Epithelial cell of esophagus (primary cell): Measurements from ENCODE around the gene IL10RA.

Experiments used
- DNase-seq: peaks from one replicate; pipeline ENCODE4 v3.0.0; 2010; ENCODE audit warnings: low read depth
- H3K4me3 ChIP-seq: 2 replicates; pipeline ENCODE4 v1.5.1; 2011; ENCODE audit warnings: mild to moderate bottlenecking, low read length, control low read depth
- TF ChIP-seq, protein P1 (sequence below): IDR thresholded peaks from 2 replicates; pipeline ENCODE4 v1.5.1; 2011; ENCODE audit warnings: low read depth, mild to moderate bottlenecking, low read length, control low read depth, inconsistent platforms; ENCODE audit not compliant: insufficient read depth; ENCODE audit errors: missing control alignments

IL10RA gene

DNA sequence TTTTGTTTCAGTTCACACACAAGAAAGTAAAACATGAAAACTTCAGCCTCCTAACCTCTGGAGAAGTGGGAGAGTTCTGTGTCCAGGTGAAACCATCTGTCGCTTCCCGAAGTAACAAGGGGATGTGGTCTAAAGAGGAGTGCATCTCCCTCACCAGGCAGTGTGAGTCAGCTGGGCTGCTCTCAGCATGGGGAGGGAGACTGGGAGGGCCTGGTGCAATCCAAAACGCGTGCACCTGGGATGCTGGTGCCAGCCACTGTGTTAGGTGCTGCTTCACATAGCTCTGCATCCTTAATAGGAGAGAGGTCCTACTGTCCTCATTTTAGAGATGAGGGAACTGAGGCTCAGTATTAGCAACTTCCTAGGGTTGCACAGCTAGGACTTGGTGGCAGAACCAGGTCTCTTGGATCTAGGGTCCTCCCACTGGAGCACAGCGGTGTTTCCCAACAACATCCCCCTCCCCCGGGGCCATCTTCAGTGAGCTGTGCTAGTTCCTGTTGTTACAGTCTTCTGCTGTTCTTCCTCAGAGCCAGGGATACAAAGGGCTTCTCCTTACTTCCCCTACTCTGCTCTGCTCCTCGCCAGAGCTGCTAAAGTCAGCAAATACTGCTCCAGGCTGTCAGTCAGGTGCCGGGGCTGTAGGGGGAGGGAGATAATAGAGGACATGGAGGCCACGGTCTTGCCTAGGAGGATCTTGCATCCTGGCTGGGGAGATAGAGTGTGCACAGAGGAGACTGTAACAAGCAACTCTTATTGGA, 8.0 kb downstream of the IL10RA start:
- no peak for DNase-seq
- no peak overlapping the region for H3K4me3 ChIP-seq
- TF ChIP-seq, protein P1, sequence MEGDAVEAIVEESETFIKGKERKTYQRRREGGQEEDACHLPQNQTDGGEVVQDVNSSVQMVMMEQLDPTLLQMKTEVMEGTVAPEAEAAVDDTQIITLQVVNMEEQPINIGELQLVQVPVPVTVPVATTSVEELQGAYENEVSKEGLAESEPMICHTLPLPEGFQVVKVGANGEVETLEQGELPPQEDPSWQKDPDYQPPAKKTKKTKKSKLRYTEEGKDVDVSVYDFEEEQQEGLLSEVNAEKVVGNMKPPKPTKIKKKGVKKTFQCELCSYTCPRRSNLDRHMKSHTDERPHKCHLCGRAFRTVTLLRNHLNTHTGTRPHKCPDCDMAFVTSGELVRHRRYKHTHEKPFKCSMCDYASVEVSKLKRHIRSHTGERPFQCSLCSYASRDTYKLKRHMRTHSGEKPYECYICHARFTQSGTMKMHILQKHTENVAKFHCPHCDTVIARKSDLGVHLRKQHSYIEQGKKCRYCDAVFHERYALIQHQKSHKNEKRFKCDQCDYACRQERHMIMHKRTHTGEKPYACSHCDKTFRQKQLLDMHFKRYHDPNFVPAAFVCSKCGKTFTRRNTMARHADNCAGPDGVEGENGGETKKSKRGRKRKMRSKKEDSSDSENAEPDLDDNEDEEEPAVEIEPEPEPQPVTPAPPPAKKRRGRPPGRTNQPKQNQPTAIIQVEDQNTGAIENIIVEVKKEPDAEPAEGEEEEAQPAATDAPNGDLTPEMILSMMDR, result no peak

DNA sequence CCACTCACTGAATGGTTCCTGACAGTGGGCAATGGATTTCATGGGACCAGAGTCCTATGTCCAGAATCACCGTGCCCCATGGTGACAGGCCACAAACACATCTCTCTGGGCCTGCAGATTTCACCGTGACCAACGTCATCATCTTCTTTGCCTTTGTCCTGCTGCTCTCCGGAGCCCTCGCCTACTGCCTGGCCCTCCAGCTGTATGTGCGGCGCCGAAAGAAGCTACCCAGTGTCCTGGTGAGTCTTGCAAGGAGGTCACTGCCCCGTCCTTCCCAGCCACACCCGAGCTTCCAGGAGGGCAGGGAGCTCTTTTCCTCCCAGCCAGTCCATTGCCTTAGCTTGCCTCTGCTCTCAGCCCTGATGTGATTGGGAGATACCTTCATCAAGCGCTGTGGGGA, 9.3 kb downstream of the IL10RA start:
- no peak overlapping the region for H3K4me3 ChIP-seq
- TF ChIP-seq, protein P1, result no peak
- DNase-seq, result no peak

DNA sequence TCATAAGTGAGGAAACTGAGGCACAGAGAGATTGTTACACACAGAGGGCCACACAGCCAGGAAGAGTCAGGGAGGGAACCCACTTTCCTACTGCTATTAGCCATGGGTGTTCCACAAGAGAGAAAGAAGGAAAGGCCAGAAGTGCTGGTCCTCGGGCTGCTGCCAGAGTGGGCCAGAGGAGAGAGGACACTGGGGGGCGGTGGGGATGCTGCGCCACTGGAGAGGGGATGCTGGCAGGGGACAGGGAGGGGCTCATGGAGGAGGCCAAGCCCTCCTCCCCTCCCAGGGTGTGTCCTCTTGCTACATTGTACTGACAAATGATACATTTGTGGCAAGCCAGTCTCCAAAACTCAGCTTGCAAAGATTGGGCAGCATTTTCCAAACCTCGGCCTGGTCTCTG, 9.9 kb downstream of the IL10RA start:
- no peak overlapping the region for H3K4me3 ChIP-seq

DNA sequence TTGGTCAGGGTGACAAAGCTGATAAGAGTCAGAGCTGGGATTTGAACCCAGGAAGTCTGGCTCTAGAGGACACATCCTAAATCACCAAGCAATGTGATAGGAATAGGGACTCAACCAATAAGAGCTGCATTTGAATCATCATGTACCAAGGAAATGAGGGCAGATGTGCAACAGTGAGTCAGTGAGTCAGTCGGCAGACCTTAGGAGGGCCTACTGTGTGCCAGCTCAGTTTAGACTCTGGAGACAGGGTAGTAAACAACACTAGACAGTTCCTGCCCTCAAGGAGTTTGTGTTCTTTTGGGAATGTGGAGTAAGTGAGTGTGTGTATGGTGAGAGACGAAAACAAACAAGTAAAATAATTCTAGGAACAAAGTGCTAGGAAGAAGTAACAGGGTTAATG, 11.2 kb downstream of the IL10RA start:
- TF ChIP-seq, protein P1, result no peak
- DNase-seq, result no peak
- no peak overlapping the region for H3K4me3 ChIP-seq

More for the DNA sequence above, 9.9 kb downstream of the IL10RA start:
- TF ChIP-seq, protein P1, result no peak
- DNase-seq, result no peak

DNA sequence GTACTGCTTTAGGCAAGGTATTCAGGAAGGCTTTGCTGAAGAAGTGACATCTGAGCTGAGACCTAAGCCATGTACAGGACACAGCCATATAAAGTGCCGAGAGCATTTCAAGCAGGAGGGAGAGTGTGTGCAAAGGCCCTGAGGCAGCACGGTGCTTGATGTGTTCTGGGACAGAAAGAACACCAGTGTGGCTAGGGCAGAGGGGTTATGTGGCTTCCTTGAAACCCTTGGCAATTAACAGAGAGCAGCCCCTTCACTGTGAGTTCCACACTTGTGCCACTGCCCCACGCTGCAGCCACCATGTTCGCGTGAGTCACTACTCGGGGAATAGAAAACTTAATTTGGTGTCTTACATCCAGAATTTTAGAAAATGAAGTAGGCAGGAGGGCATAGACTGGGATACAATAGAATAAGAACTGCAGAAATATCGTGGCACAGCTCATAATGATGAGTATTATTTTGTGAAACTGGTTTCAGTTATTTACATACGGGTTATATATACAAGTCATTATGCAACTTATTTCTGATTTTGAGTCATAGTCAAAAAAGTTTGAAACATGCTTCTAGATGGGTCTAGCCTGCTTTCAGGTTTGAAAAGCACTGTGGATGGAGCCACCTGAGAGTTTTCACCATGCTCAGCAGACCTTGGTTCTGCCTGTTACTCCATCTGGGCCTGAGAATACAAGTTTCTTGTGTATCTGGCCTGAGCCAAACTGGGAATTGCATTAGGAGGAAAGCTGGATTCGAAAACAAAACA, 11.8 kb downstream of the IL10RA start:
- TF ChIP-seq, protein P1, result no peak
- no peak for DNase-seq

DNA sequence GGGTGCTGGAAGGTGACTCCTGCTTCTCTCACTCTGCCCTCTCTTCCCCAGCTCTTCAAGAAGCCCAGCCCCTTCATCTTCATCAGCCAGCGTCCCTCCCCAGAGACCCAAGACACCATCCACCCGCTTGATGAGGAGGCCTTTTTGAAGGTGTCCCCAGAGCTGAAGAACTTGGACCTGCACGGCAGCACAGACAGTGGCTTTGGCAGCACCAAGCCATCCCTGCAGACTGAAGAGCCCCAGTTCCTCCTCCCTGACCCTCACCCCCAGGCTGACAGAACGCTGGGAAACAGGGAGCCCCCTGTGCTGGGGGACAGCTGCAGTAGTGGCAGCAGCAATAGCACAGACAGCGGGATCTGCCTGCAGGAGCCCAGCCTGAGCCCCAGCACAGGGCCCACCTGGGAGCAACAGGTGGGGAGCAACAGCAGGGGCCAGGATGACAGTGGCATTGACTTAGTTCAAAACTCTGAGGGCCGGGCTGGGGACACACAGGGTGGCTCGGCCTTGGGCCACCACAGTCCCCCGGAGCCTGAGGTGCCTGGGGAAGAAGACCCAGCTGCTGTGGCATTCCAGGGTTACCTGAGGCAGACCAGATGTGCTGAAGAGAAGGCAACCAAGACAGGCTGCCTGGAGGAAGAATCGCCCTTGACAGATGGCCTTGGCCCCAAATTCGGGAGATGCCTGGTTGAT, 12.6 kb downstream of the IL10RA start:
- H3K4me3 ChIP-seq, result no peak overlapping the region
- no peak for DNase-seq
- TF ChIP-seq, protein P1, result no peak

More for the DNA sequence above, 11.8 kb downstream of the IL10RA start:
- no peak overlapping the region for H3K4me3 ChIP-seq
